HUDEP-2 (cell line): ENCODE results near the gene PNMA1.

Source experiments
- DNase-seq, 76 experiments: peaks; one replicate each; lab custom pipeline; 2025; ENCODE audit not compliant: unreplicated experiment in 76 of 76; lab: John Stamatoyannopoulos, UW

The PNMA1 gene, protein sequence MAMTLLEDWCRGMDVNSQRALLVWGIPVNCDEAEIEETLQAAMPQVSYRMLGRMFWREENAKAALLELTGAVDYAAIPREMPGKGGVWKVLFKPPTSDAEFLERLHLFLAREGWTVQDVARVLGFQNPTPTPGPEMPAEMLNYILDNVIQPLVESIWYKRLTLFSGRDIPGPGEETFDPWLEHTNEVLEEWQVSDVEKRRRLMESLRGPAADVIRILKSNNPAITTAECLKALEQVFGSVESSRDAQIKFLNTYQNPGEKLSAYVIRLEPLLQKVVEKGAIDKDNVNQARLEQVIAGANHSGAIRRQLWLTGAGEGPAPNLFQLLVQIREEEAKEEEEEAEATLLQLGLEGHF

GRCh38 chr14:73713803-73714655 lies at the start of gene PNMA1:
PNMA1 (minus strand) TSS chr14:73714384; CDS start chr14:73713639, 745 bp downstream.
- peak in 73 of 76 experiments; percentile 14 to 89 (median 76) for DNase-seq

DNA sequence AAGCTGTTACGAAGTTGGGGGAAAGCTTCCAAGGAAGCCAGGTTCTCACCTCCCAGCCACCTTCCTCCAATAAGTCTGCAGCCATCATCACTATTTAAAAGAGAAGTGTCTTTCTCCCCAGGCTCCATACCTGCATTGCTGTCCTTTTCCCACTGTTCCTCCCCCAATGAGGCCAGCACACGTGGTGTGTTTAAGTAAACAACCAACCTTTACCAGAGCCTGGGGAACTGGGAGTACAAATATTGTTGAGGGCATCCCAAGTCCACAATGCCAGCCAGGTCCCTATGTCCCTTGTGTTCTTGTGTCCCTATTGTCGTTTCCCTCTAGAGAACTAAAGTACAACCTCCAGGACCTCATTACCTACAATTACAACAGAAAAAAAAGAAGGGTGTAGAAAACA lies 49.2 kb upstream of the PNMA1 start:
- no peak for DNase-seq

- DNase-seq: no peak
Observed at GRCh38 chr14:73762375-73762822, 48.2 kb upstream of the PNMA1 start.

DNA sequence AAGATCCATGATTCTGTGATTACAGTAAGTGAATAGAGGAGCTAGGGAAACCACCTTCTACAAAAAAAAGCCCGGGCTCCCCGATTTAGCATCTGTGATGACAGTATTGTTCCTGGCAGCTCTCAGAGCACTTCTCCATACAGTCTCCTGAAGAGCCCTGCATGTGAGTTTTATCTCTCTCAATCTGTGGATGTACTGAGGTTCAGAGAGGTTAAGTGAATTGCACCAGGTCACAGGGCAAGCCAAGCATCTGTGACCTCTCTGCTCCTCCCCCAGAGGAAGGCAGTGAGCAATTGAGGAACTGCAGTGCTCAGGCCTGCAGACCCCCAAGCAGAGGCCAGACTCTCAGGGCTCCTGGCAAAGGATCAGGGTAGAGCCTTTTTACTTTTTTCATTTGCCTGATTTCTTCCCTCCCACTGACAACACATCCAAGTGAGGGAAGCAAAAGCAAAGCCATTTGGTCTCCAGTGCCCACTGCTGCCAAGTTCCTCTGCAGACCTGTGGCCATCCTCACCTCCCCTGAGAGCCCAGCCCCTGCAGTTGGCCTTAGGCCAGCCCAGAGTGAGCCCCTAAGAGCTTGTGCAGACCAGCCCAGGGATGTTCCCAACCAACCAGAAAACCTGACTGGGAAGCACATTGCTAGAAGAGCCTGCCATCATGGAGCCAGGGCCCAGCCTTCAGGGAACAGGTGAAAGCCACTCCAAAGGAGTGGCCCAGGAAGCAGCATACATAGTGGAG lies 47.6 kb upstream of the PNMA1 start:
- no peak for DNase-seq

GRCh38 chr14:73760598-73761586 lies 46.7 kb upstream of the PNMA1 start:
- DNase-seq: no peak

GRCh38 chr14:73759714-73760597 lies 45.8 kb upstream of the PNMA1 start:
- peak in 72 of 76 experiments; percentile 36 to 91 (median 82) for DNase-seq

GRCh38 chr14:73759183-73759713 lies 45.1 kb upstream of the PNMA1 start:
- DNase-seq: peak in 37 of 76 experiments; percentile 17 to 68 (median 43)

DNA sequence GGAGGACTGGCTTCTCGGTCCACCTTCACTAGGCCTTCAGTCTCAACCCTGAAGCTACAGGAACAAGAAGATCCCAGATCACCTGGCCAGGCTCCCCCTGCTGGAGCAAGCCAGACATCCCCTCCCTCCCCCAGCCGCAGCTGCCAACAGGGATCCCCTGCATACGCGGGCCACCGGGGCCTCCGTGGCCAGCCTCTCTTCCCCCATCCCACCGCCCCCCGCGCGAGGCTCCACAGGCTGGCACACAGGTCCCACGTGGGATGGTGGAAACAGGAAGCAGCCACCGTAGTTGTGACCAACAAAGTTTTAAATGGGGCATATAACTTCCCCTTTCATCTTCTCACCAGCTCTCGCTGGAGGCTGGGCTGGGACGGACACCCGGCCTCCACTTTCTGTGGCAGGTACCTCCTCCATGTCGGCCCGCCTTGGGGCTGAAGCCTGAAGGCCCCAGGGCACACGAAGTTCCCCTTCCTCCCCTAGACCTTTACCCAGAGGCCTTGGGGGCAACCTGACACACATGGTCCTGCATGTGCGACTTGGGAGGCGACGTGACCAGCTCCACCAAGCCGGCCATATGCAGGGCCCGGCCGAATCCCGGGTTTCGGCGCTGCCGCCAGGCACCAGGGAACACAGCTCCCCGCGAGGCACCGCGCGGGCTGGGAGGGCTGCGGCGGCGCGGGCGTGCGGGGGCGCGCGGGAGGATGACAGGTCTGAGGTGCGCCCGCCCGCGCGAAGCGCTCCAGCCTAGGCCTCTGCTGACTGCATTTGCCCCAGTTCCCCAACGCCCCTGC lies 44.4 kb upstream of the PNMA1 start:
- peak in 65 of 76 experiments; percentile 12 to 75 (median 61) for DNase-seq

GRCh38 chr14:73757876-73758391 lies 43.8 kb upstream of the PNMA1 start:
- no peak for DNase-seq

- DNase-seq: no peak
Observed at GRCh38 chr14:73757381-73757780, 43.2 kb upstream of the PNMA1 start.

DNA sequence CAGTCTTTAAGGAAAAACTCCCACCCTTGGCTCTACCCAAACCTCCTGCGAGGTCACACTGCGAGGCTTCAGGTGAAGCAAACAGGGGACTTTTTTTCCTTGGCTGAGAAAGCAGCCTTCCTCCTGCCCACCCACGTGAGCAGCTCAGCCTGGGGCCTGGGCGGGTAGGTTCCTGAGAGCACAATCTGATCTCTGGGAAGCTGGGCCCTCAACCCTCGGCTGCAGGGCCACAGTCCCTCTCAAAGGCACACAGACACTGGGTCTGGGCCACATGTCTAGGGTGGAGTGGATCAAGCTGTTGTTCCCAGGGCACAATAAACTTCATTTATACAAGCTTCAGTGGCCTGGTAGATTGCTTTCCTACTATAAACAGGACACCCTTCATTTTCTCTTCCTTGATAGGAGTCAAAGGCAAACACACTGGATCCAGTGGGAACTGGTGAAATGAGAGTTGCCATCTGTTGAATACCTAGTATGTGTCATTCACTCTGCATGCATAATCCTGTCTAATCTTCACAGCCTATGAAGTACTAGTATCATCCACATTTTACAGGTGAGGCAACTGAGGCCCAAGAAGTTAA lies 41.3 kb upstream of the PNMA1 start:
- peak in 72 of 76 experiments; percentile 16 to 85 (median 70) for DNase-seq

- DNase-seq: peak in 5 of 76 experiments; percentile 34 to 66 (median 58)
Observed at GRCh38 chr14:73754911-73755360, 40.8 kb upstream of the PNMA1 start.

GRCh38 chr14:73753887-73754795 lies 40.0 kb upstream of the PNMA1 start:
- DNase-seq: peak in 40 of 76 experiments; percentile 11 to 73 (median 47)

DNA sequence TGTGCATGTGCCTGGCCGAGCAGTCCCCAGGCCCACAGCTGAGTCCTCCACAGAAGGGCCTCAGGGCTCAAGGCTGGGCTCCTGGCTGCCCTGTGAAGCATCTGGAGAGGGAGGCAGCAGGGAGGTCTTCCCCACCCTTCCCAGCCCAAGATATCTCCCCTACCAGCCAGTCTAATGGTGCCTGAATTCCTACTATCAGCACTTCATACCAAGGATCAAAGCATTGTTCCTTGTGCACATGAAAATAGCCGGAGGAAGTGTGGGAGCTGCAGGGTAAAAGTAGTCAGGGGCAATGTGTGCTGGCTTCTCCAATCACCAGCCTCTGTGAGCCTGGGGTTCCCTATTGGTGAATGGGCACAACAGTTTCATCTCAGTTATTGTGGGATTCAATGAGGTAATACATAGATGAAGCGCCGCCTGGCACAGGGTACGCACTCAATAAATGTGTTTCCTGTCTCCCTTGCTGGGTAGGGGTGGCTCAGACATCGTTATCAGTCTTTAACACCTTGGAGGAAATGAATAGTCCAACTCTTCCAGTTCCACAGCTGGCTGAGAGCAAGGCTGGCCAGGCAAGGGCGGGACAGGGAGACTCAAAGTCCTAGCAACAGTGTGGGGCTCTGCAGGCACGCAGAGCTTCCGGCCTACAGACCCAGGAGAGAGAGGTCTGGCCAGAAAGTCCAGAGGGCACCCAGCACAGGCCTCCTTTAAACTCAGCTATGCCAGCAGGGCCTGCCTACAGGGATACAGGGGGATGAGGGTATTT lies 39.1 kb upstream of the PNMA1 start:
- peak in 75 of 76 experiments; percentile 74 to 98 (median 87) for DNase-seq
